GM23248 (cell line): Measurements from ENCODE around the gene ARSH. TPM values are rescaled to one million over a fixed set of nuclear protein-coding genes. Genes with fewer than 3 reads are reported as not detected.

Experiments used
- DNase-seq: peaks from one replicate; pipeline ENCODE4 v3.0.0-alpha.2; 2015
- H2AFZ ChIP-seq: fragments of 200-600 bp; sonication (generic); 2 replicates; pipeline ENCODE4 v1.6.1; 2016; ENCODE audit warnings: antibody characterized with exemption
- H3F3A ChIP-seq: fragments of 200-600 bp; sonication (generic); 2 replicates; pipeline ENCODE4 v1.6.1; 2016; ENCODE audit warnings: mild to moderate bottlenecking, antibody characterized with exemption, mixed run types; ENCODE audit not compliant: insufficient read depth
- H3K27ac ChIP-seq: fragments of 200-600 bp; sonication (generic); 2 replicates; pipeline ENCODE4 v1.5.1; 2016; ENCODE audit warnings: mild to moderate bottlenecking
- H3K27me3 ChIP-seq: fragments of 200-600 bp; sonication (generic); replicated peaks from 2 replicates; pipeline ENCODE4 v1.6.1; 2016; ENCODE audit warnings: mild to moderate bottlenecking; ENCODE audit not compliant: insufficient read depth
- H3K36me3 ChIP-seq: fragments of 200-600 bp; sonication (generic); 2 replicates; pipeline ENCODE4 v1.6.1; 2016; ENCODE audit warnings: low read depth, mild to moderate bottlenecking
- H3K4me1 ChIP-seq: fragments of 200-600 bp; sonication (generic); 2 replicates; pipeline ENCODE4 v1.6.1; 2016; ENCODE audit warnings: mild to moderate bottlenecking; ENCODE audit not compliant: insufficient read depth
- H3K4me2 ChIP-seq: fragments of 200-600 bp; sonication (generic); one replicate; pipeline ENCODE4 v1.6.1; 2016; ENCODE audit warnings: mild to moderate bottlenecking; ENCODE audit not compliant: unreplicated experiment
- H3K4me3 ChIP-seq: fragments of 200-600 bp; sonication (generic); 2 replicates; pipeline ENCODE4 v1.5.1; 2016; ENCODE audit warnings: mild to moderate bottlenecking
- H3K79me2 ChIP-seq: fragments of 200-600 bp; sonication (generic); 2 replicates; pipeline ENCODE4 v1.6.1; 2016; ENCODE audit warnings: mild to moderate bottlenecking; ENCODE audit not compliant: insufficient read depth
- H3K9ac ChIP-seq: fragments of 200-600 bp; sonication (generic); 2 replicates; pipeline ENCODE4 v1.6.1; 2016; ENCODE audit warnings: mild to moderate bottlenecking
- H3K9me2 ChIP-seq: fragments of 200-600 bp; sonication (generic); 2 replicates; pipeline ENCODE4 v1.6.1; 2016; ENCODE audit warnings: mixed run types, mild to moderate bottlenecking, moderate library complexity; ENCODE audit not compliant: insufficient read depth
- H3K9me3 ChIP-seq: fragments of 200-600 bp; sonication (generic); one replicate; pipeline ENCODE4 v1.6.1; 2017; ENCODE audit warnings: low read depth
- H4K20me1 ChIP-seq: fragments of 200-600 bp; sonication (generic); 2 replicates; pipeline ENCODE4 v1.6.0; 2016; ENCODE audit not compliant: insufficient read depth
- EZH2 ChIP-seq: fragments of 200-600 bp; sonication (generic); IDR thresholded peaks from 2 replicates; pipeline ENCODE4 v1.6.1; 2018; ENCODE audit warnings: antibody characterized with exemption, mild to moderate bottlenecking; ENCODE audit not compliant: insufficient read depth, poor library complexity, severe bottlenecking
- EZH2phosphoT487 ChIP-seq: fragments of 200-600 bp; sonication (generic); IDR thresholded peaks from 2 replicates; pipeline ENCODE4 v1.6.1; 2018; ENCODE audit warnings: antibody characterized with exemption, moderate library complexity, mild to moderate bottlenecking, low read depth; ENCODE audit not compliant: insufficient read depth
- WGBS, 2 experiments: methylation state at CpG; one replicate each; pipeline ENCODE4 v1.1.6; 2015 to 2017; ENCODE audit warnings: low lambda C conversion rate in 2 of 2, low coverage in 1 of 2; ENCODE audit errors: missing lambda C conversion rate in 2 of 2; 5-methylcytosine and 5-hydroxymethylcytosine counted together
- in situ Hi-C: fragments of 300-500 bp; cut with MboI; formaldehyde crosslinking; loops from 2 replicates; pipeline ENCODE4 v1.15.0; 2020
- polyA plus RNA-seq: library from polyadenylated mRNA; unstranded; fragments of >200 nt; fragmentation: Nextera tagmentation; extraction: Ambion mirVana; gene quantifications from 2 replicates; pipeline ENCODE4 v1.2.1, GENCODE V29; 2016
- small RNA-seq: library from RNA; depleted of rRNA; stranded (forward); fragments of <200 nt; gene quantifications from one replicate; pipeline ENCODE3, GENCODE V24; 2014; ENCODE audit warnings: low read depth, low replicate concordance
- total RNA-seq: library from RNA; depleted of rRNA; stranded (reverse); fragments of >200 nt; shearing (Covaris generic); gene quantifications from 2 replicates; pipeline ENCODE4 v1.2.3, GENCODE V29; 2014; rRNA removed

ARSH gene
- total and polyA plus RNA-seq, 2 experiments from 2014 or later, result not detected

DNA sequence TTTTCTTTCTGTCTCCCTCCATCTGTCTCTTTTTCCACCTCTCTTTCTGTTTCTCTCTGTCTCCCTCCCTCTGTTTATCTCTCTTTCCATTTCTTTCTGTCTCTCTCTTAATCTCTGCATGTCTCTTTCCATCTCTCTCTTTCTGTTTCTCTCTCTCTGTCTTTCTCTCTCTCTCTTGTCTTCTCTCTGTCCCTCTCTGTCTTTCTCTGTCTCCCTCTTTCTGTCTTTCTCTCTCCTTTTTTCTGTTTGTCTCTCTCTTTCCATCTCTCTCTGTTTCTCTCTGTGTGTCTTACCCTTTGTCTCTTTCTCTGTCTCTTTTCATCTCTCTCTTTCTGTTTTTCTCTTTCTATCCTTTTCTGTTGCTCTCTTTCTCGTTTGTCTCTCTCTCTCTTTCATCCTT lies 69.6 kb downstream of the ARSH start:
- no peaks in the 10 kb centered on the region for H3K27me3 ChIP-seq
- no peak for TF ChIP-seq EZH2
- TF ChIP-seq EZH2phosphoT487, result no peak
- no peak overlapping the region for H2AFZ ChIP-seq
- no peak overlapping the region for H3K9ac ChIP-seq
- no peaks in the 10 kb centered on the region for H3F3A ChIP-seq
- H3K27ac ChIP-seq, result no peak overlapping the region
- no peaks in the 10 kb centered on the region for H3K9me3 ChIP-seq
- no peaks in the 10 kb centered on the region for H3K4me1 ChIP-seq
- H3K9me2 ChIP-seq, result no peaks in the 10 kb centered on the region
- WGBS, 2 experiments, result 8% methylated on average over 1 of the region's 1 CpG; no CpG with 5 or more reads in 1 of the 2 experiments
- no peaks in the 10 kb centered on the region for H4K20me1 ChIP-seq
- no peak overlapping the region for H3K4me3 ChIP-seq
- H3K79me2 ChIP-seq, result no peaks in the 10 kb centered on the region
- in situ Hi-C loops, result no loop called here
- H3K36me3 ChIP-seq, result no peaks in the 10 kb centered on the region
- DNase-seq, result no peak
- no peak overlapping the region for H3K4me2 ChIP-seq

DNA sequence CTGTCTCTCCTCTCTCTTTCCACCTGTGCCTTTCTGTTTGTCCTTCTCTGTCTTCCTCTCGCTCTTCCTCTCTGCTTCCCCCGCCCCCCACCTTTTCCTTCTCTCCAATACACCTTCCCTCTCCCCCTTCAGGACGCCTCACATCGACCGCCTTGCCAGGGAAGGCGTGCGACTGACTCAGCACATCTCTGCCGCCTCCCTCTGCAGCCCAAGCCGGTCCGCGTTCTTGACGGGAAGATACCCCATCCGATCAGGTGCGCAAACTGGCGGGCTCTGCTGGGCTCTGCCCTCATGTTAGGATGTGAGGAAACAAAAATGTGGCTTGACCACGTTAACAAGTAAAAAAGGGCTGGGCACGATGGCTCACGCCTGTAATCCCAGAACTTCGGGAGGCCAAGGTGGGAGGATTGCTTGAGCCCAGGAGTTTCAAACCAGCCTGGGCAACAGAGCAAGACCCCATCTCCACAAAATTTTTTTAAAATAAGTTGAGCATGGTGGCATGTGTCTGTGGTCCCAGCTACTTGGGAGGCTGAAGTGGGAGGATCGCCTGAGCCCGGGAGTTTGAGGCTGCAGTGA lies 70.2 kb downstream of the ARSH start:
- H3K4me3 ChIP-seq, result no peak overlapping the region
- H3K9me2 ChIP-seq, result no peaks in the 10 kb centered on the region
- no peak overlapping the region for H3K9ac ChIP-seq
- H3K27ac ChIP-seq, result no peak overlapping the region
- TF ChIP-seq EZH2, result no peak
- TF ChIP-seq EZH2phosphoT487, result no peak
- DNase-seq, result no peak
- H4K20me1 ChIP-seq, result no peaks in the 10 kb centered on the region
- no peaks in the 10 kb centered on the region for H3K4me1 ChIP-seq
- 29 to 40% methylated on average over 17 to 20 of the region's 21 CpGs for WGBS, 2 experiments
- H3K4me2 ChIP-seq, result no peak overlapping the region
- no peaks in the 10 kb centered on the region for H3K27me3 ChIP-seq
- no peaks in the 10 kb centered on the region for H3K79me2 ChIP-seq
- H3K36me3 ChIP-seq, result no peaks in the 10 kb centered on the region
- no peaks in the 10 kb centered on the region for H3K9me3 ChIP-seq
- H3F3A ChIP-seq, result no peaks in the 10 kb centered on the region
- H2AFZ ChIP-seq, result no peak overlapping the region
- in situ Hi-C loops, result no loop called here

Small RNAs within 50 kb of the gene (small RNA-seq; reads per million reads assigned to genes)
- not detected for gene RN7SL578P

Other genes with a start within 250 kb of the ARSH start
- 0.38 and 0.43 TPM in 2 replicates for gene GYG2, start 177.6 kb upstream of the ARSH start, total RNA-seq
- gene GYG2, start 177.6 kb upstream of the ARSH start, polyA plus RNA-seq, result 0.86 and 1.2 TPM in 2 replicates
- gene ARSD, start 77.2 kb upstream of the ARSH start, total RNA-seq, result 11.7 and 12.3 TPM in 2 replicates
- gene ARSD, start 77.2 kb upstream of the ARSH start, polyA plus RNA-seq, result 9.2 and 10.7 TPM in 2 replicates
- gene ARSF, start 34.9 kb downstream of the ARSH start, total RNA-seq, result not detected in 2 replicates
- gene ARSF, start 34.9 kb downstream of the ARSH start, polyA plus RNA-seq, result not detected in 2 replicates